HL-60 (cell line): ENCODE measurements around the gene TNS2.

Source experiments
- DNase-seq, 2 experiments: peaks; one replicate each; pipeline ENCODE4 v3.0.0-alpha.2; 2010 to 2020; ENCODE audit warnings: low read depth in 1 of 2, low spot score in 1 of 2
- H3K27ac ChIP-seq: fragments of 250-450 bp; sonication (Bioruptor Pico); replicated peaks from 2 replicates; pipeline ENCODE4 v1.5.1; 2020; ENCODE audit warnings: mild to moderate bottlenecking, moderate library complexity
- H3K27me3 ChIP-seq: fragments of 250-450 bp; sonication (Bioruptor Pico); 2 replicates; pipeline ENCODE4 v1.5.1; 2021; ENCODE audit warnings: mild to moderate bottlenecking, moderate library complexity; ENCODE audit not compliant: insufficient read depth, poor library complexity, severe bottlenecking
- H3K4me3 ChIP-seq: replicated peaks from 2 replicates; pipeline ENCODE4 v1.5.1; 2011; ENCODE audit warnings: mild to moderate bottlenecking, control low read depth, low read length; ENCODE audit not compliant: insufficient read depth
- GABPA ChIP-seq: IDR thresholded peaks from 2 replicates; pipeline ENCODE4 v1.6.1; 2012; ENCODE audit warnings: low read depth
- POLR2AphosphoS5 ChIP-seq: IDR thresholded peaks from 2 replicates; pipeline ENCODE4 v1.6.1; 2012; ENCODE audit warnings: low read depth
- SPI1 ChIP-seq: IDR thresholded peaks from 2 replicates; pipeline ENCODE4 v1.6.1; 2012; ENCODE audit warnings: low read depth, mild to moderate bottlenecking, borderline replicate concordance
- TF ChIP-seq, protein P1 (sequence below): IDR thresholded peaks from 2 replicates; pipeline ENCODE4 v1.6.1; 2012; ENCODE audit warnings: low read depth; ENCODE audit not compliant: insufficient replicate concordance
- TF ChIP-seq, protein P2 (sequence below): IDR thresholded peaks from one replicate; pipeline ENCODE4 v1.5.1; 2011; ENCODE audit warnings: low read length, control low read depth, inconsistent platforms; ENCODE audit not compliant: insufficient read depth

TNS2 gene

DNA sequence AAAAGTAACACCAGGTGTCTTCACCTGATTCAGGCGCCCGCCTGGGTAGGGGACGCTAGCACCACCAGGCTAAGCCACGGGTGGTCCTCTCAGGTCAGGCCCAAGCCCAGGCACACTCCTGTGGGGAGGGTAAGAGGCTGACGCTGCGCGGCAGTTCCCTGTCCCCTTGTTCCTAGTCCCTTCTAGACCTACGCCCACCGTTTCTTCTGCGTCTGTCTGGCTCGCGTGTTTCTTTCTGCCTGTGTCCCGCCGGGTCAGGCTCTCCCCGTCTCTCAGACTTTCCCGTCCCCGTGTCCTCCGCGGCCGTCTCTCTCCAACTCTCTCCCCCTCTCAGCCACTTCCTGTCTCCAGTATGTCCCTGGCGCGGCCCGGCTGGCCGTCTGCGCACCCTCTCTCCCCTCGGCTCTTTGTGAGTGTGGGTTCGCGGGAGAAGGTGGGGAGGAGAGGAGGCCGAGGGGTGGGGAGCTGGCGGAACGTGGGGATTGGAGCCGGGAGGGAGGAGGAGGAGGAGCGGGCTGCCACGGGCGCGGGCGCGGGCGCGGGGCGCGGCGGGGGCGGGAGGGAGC, 3.1 kb upstream of the TNS2 start:
- Histone ChIP-seq H3K27me3 (no peaks in the 10 kb centered on the region), H3K4me3 (peak overlapping the region; percentile 71), H3K27ac (peak overlapping the region; percentile 46)
- TF ChIP-seq, protein P1, sequence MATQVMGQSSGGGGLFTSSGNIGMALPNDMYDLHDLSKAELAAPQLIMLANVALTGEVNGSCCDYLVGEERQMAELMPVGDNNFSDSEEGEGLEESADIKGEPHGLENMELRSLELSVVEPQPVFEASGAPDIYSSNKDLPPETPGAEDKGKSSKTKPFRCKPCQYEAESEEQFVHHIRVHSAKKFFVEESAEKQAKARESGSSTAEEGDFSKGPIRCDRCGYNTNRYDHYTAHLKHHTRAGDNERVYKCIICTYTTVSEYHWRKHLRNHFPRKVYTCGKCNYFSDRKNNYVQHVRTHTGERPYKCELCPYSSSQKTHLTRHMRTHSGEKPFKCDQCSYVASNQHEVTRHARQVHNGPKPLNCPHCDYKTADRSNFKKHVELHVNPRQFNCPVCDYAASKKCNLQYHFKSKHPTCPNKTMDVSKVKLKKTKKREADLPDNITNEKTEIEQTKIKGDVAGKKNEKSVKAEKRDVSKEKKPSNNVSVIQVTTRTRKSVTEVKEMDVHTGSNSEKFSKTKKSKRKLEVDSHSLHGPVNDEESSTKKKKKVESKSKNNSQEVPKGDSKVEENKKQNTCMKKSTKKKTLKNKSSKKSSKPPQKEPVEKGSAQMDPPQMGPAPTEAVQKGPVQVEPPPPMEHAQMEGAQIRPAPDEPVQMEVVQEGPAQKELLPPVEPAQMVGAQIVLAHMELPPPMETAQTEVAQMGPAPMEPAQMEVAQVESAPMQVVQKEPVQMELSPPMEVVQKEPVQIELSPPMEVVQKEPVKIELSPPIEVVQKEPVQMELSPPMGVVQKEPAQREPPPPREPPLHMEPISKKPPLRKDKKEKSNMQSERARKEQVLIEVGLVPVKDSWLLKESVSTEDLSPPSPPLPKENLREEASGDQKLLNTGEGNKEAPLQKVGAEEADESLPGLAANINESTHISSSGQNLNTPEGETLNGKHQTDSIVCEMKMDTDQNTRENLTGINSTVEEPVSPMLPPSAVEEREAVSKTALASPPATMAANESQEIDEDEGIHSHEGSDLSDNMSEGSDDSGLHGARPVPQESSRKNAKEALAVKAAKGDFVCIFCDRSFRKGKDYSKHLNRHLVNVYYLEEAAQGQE, result no peak
- TF ChIP-seq SPI1, result peak; percentile 56; the same call in 1 of the 2 replicates
- DNase-seq, result peak; percentile 56 to 63

- peak in 1 of 2 experiments; percentile 50 for DNase-seq
- no peak overlapping the region for H3K27ac ChIP-seq
These were observed 2.4 kb upstream of the TNS2 start for GRCh38 chr12:53047221-53048032.

GRCh38 chr12:53048033-53048779, 1.7 kb upstream of the TNS2 start:
- Histone ChIP-seq H3K27ac (no peak overlapping the region), H3K4me3 (no peak overlapping the region), H3K27me3 (no peaks in the 10 kb centered on the region)
- DNase-seq, result no peak
- TF ChIP-seq POLR2AphosphoS5 (no peak), SPI1 (no peak), GABPA (no peak)
- TF ChIP-seq, protein P1, result no peak
- TF ChIP-seq, protein P2, sequence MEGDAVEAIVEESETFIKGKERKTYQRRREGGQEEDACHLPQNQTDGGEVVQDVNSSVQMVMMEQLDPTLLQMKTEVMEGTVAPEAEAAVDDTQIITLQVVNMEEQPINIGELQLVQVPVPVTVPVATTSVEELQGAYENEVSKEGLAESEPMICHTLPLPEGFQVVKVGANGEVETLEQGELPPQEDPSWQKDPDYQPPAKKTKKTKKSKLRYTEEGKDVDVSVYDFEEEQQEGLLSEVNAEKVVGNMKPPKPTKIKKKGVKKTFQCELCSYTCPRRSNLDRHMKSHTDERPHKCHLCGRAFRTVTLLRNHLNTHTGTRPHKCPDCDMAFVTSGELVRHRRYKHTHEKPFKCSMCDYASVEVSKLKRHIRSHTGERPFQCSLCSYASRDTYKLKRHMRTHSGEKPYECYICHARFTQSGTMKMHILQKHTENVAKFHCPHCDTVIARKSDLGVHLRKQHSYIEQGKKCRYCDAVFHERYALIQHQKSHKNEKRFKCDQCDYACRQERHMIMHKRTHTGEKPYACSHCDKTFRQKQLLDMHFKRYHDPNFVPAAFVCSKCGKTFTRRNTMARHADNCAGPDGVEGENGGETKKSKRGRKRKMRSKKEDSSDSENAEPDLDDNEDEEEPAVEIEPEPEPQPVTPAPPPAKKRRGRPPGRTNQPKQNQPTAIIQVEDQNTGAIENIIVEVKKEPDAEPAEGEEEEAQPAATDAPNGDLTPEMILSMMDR, result no peak

More at GRCh38 chr12:53047221-53048032, 2.4 kb upstream of the TNS2 start:
- TF ChIP-seq, protein P1, result no peak
- TF ChIP-seq, protein P2, result no peak
- TF ChIP-seq POLR2AphosphoS5, result no peak
- TF ChIP-seq SPI1, result no peak
- TF ChIP-seq GABPA, result no peak
- Histone ChIP-seq H3K27me3 (no peaks in the 10 kb centered on the region), H3K4me3 (peak overlapping the region; percentile 71)
